Eye (tissue), 1 donor: Measurements from ENCODE around the gene FEM1B.
A peak's percentile ranks its signal among the peaks of the same experiment; 100 is the strongest.

Experiments
- DNase-seq: peaks from one replicate; pipeline ENCODE4 v3.0.0-alpha.2; 2015

Gene FEM1B

GRCh38 chr15:68310804-68311463 lies 33.4 kb downstream of the FEM1B start:
- no peak for DNase-seq

GRCh38 chr15:68311464-68311835 lies 33.9 kb downstream of the FEM1B start:
- no peak for DNase-seq

DNA sequence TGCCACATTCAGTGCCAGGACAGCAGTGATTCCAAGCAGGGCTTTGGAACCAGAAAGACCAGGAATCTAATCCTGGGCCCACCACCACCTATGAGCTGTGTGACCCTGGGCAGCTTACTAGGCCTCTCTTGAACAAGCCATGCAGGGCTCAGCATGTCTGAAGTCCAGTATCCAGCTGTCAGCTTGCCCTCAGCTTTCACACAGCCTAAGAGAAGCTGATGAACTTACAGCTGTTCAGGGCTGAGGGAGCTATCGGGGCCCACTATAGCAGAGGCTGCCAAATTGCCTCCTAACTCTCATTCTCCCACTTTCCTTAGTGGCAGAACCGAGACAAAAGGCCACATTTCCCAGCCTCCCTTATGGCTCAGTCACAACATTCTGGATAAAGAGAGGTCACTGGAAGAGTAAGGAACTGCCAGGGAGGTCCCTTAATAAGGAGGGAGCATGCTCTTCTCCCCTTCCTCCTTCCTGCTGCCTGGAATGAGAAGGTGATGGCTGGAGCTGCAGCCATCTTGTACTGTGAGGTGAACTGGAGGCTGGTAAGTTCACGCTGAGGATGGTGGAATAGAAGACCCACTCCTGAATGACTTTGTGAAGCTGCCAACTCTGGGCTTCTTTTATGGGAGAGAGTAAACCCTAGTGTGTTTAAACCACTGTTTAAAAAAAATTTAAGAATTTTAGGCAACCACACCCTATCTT lies 34.5 kb downstream of the FEM1B start:
- DNase-seq = no peak

DNA sequence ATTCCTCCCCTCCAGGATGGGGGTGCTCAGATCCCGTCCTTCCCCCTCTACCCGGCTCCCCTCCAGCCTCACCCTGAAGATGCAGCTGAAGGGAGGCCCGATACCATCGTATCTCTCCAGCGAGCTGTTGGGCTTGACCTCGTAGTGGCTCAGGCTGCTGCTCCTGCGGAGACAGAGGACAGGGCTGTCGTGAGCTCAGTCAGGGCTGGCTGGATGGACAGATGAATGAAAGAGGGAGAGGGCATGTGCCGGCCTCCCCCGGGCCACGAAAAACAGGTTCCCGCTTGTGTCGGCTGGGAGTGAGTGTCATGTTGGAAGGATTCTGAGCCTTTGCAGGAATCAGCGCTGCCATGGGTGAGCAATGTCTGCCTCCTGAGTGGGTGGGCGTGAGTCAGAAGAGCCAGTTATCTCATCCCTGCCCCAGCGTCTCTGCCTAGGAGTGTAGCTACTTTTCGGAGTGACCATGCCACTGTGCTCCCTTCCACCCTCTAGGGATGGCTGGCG lies 35.2 kb downstream of the FEM1B start:
- DNase-seq = no peak

DNA sequence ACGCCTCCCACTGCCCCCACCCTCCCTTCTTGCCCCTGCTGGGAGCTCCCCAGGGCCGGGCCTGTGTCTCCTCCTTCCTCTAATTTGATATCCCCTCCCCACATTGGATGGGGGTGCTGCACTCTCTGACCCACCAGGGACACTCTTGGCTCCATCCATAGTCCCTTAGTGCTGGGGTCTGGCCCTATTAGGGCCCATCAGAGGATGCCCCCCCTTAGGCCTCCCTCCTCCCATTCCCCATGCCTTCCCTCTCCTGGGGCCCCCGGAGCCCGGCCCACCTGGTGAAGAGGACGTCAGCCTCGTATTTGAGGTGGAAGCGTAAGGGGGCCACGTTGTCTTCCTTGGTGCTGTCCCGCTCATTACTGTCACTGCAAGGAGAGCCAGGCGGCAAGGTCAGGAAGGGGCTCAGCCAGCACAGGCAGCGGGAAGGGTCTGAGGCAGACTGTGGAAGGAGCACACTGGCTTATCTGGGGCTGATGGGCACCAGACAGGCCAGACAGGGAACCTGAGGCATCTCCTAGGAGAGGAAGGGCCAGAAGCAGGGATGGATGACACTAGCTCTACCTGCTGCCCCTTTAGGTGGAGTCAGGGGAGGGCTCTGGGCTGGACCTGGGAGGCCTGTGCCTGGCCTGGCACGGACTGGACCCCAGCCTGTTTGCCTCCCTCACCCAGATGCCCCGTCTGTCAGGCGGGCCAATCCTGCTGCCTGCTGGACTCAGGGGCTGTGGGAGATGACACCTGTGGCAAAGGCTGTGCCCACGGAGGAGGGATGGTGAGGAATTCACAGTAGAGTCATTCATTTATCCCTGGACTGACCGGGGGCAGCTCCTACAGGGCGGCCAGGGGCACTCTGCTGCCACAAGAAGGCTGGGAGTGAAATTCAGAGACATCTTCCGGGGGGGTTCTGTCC lies 36.2 kb downstream of the FEM1B start:
- DNase-seq = no peak

GRCh38 chr15:68314563-68314962 lies 37.0 kb downstream of the FEM1B start:
- peak; percentile 54 for DNase-seq

DNA sequence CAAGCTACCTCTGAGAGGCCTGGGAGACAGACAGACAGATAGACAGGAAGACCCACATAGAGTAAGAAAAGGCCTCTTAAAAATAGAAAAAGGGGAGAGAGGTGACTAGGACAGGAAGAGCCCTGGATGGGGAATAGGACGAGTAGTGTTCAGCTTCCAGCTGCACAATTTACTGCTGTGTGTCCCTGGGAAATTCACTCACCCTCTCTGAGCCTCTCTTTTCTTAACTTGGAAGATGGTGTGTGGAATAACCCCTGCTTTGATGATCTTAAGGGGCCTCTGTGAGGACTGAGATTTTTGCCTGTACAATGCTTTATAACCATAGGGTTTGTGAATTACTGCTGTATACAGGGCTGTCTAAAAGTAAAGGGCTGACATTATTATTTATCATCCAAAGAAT lies 37.5 kb downstream of the FEM1B start:
- DNase-seq = no peak

- peak; percentile 53 for DNase-seq
Measured at GRCh38 chr15:68315495-68316031, 38.0 kb downstream of the FEM1B start.

DNA sequence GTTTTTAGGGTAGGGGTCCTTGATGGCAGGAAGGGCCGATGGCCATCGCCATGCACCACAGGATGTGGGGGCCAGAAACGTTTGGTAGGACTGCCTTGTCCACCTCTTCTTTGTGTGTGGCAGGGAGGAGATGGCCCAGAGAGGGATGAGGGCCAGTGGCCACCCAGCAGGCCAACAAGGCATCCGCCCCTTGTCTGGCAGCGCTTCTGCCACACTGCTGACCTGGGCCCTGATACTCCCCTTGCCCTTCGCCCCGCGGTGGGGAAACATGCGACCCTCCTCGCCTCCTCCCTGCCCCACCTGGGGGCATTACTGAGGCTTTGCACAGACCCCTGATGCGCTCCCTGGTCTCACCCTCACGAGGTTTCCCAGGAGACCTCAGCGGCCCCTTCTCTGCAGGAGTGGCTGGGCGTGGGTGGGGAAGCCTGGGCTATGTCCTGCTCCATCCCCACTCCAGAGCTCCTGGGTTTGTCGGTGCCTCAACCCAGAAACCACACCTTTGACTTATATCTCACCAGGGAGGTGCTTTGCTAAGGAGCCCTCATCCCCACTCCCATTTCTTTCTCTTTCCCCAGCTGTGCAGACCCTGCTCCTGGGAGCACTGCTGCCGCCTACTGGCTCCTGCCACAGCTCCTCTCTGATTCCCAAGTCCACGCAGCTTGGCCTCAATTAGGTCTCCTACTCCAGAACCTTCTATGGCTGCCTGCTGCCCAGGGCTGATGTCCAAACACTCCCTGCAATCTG lies 38.7 kb downstream of the FEM1B start:
- peak; percentile 48 for DNase-seq

GRCh38 chr15:68317281-68318007 lies 39.9 kb downstream of the FEM1B start:
- DNase-seq = no peak

DNA sequence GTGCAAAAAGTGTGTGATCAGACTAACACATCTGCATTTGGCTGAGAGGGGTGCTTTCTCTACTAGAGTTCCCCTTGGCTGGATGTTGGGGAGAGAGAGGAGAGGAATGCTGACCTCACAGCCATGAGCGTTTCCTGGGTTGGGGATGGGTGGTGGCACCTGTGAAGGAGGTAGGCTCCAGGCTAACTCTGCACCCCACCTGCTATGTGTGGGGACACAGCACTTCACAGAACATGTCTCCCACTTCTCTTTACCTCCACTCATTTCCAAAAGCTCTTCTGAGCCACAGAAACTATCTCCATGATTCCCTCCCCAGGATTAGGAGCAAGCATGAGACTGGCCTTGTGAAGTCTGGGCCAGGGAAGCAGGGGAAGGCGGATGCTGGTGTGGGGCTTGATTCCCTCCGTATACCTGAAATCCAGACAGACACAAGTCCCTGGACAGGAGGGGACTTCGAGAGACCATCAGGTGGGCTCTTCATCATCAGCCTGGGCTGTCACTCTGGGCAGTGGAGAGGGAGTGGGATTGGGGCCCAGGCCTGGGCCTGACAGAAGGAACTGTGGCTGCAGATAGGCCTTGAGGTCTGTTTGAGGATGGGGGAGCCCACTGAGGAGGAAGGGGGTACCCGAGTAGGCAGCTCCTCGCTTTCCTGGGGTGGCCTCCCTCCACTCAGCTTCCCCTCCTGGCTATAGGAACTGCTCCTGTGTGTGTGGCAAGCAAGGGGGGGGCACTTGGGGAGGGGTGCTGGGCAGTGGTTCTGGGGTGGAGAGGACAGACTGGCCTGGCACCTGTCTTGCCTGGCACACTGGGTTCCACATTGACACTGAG lies 40.7 kb downstream of the FEM1B start:
- no peak for DNase-seq

DNA sequence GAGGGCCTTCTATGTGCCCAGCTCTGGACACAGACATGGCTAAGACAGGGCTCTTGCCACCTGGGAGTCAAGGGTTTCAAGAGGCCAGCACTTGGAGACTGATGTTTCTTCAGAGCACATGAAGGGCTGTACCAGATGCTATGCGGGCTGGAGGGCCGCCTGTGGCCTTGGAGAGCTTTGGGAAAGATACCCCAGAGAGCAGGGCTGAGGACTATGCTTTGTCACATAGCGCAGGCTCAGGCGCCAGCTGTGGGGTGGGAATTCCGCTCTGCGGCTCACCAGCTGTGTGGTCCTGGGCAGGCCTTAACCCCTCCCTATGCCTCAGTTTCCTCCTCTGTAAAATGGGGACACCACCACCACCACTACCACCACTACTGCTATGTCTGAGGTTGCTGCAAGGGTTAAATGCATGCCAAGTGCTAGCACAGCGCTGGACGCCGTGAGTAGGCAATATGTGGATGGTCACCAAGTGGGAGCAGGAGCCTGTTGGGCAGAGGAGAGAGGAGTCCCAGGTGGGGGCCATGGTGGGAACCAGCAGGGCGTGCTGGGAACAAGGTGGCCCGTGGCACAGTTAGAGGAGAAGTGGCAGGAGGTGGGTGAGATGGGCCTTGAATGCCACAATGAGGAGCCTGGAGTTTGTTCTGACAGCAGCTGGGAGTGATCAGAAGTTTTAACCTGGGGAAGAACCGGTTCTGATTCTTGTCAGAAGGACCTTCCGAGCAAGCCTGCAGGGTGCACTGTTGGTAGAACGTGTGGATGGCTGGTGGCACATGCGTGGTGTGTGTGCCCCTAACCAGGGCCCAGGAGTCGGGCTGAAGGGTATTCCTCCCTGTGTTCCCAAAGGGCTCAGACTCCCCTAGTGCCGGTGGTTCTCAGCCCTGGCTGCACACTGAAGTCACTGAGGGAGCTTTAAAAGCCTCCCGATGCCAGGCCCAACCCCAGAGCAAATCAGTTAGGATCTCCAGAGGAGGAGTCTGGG lies 41.7 kb downstream of the FEM1B start:
- no peak for DNase-seq

- DNase-seq = no peak
Measured at GRCh38 chr15:68319997-68320396, 42.5 kb downstream of the FEM1B start.

DNA sequence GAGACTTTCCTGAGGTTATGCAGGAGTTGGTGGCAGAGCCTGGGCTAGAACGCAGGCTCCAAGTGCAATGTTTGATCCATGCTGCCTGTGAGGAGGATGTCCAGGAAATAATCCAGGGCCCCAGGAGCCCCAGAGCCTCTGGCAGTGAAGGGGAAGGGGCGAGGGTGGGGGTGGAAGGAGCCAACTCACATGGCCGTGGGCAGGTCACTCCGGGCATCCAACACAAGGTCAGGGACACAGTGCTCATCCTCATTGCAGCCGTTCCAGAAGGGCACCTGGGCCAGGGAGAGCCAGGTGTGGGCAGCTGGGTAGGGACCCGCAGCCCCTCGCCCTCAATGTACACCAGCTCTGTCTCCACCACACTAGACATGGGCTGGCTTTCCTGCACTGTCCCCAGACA lies 43.7 kb downstream of the FEM1B start:
- DNase-seq = no peak

DNA sequence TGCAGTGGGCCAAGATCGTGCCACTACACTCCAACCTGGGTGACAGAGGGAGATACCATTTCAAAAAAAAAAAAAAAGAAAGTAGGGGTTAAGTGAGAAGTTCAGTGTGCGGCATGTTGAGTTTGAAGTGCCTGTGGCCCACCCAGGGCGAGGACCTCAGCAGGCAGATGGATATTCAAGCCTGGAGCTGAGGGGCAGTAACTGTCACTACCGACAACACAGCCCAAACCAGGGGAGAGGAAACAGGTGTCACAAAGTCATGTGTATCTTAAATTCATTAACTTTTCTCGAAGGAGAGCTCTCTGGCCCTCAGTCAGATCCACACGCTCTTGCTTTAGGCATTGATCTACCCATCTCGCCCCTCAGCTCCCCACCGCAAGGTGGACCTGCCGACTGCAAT lies 45.3 kb downstream of the FEM1B start:
- DNase-seq = no peak

GRCh38 chr15:68325726-68326125 lies 48.2 kb downstream of the FEM1B start:
- DNase-seq = no peak

- no peak for DNase-seq
Measured at GRCh38 chr15:68326711-68327354, 49.3 kb downstream of the FEM1B start.

DNA sequence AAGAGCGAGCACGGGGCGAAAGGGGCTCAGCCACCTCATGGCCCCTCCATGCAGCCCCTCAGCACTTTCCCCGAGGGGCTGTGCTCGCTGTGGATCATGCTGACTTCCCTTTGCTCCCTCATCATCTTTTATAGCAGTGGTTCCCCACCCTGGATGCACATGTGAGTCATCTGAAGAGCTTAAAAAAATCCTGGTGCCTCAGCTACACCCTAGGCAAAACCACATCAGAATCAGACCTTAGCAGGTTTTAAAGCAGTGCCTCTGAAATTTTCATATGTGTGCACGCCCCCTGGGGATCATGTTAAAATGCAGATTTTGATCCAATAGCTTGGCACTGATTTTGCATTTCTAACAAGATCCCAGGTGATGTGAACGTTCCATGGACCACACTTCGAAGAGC lies 50.9 kb downstream of the FEM1B start:
- DNase-seq = no peak

DNA sequence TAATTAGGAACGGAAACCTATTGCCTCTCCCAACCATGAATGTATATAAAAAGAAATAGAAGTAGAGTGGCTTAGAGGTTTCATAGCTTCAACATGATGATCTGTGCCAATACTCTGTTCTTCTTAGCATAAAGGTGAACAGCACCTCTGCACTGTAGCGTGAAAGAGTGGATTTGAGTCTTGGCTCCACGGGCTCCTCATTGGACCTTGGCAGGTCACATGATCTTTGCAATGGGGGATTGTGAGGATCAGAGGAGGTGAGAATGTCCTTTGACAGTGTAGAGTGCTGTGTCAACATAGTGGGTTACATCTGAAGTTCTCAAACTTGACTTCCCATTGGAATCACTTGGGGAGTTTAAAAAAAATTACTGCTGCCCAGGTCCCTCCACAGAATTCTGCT lies 51.4 kb downstream of the FEM1B start:
- no peak for DNase-seq
